Frontal cortex (tissue), 4 donors: Measurements from ENCODE around the gene TMF1. TPM values are rescaled to one million over a fixed set of nuclear protein-coding genes. Genes with fewer than 3 reads are reported as not detected.

Experiments
- DNase-seq, 2 donors: peaks; one replicate each; pipeline ENCODE4 v3.0.0; 2012; ENCODE audit warnings: low spot score in 2 of 2
- FAIRE-seq: peaks from 2 replicates; lab custom pipeline; 2012; peaks lifted over from hg19 to GRCh38; lab: Jason Lieb, UNC
- total RNA-seq: library from RNA; depleted of rRNA; stranded (reverse); fragments of >200 nt; gene quantifications from one replicate; pipeline ENCODE4 v1.2.3, GENCODE V29; 2014
- donor health status: control.
- donor health status: control.
- donor health status: control.

The TMF1 gene
- total RNA-seq: 36.7 TPM

GRCh38 chr3:69051756-69052471 is at the start of gene TMF1:
TMF1 (minus strand) TSS chr3:69052333; CDS start chr3:69052086, 247 bp downstream.
- FAIRE-seq (no peak), DNase-seq (peak; percentile 59 to 80)

- FAIRE-seq (no peak), DNase-seq (no peak)
Observed at GRCh38 chr3:69099576-69099975, 47.4 kb upstream of the TMF1 start.

GRCh38 chr3:69097407-69098086 is 45.4 kb upstream of the TMF1 start:
- no peak for FAIRE-seq
- no peak for DNase-seq

GRCh38 chr3:69096299-69096698 is 44.2 kb upstream of the TMF1 start:
- DNase-seq: no peak
- no peak for FAIRE-seq

GRCh38 chr3:69095636-69096035 is 43.5 kb upstream of the TMF1 start:
- DNase-seq: no peak
- no peak for FAIRE-seq

- no peak for FAIRE-seq
- peak in 1 of 2 donors; percentile 28 for DNase-seq
Observed at GRCh38 chr3:69094467-69095205, 42.5 kb upstream of the TMF1 start.

- FAIRE-seq (no peak), DNase-seq (no peak)
Observed at GRCh38 chr3:69092030-69092516, 39.9 kb upstream of the TMF1 start.

GRCh38 chr3:69091389-69092029 is 39.4 kb upstream of the TMF1 start:
- FAIRE-seq (no peak), DNase-seq (no peak)

- no peak for FAIRE-seq
Observed at GRCh38 chr3:69090021-69090420, 37.9 kb upstream of the TMF1 start.

GRCh38 chr3:69088063-69088462 is 35.9 kb upstream of the TMF1 start:
- DNase-seq (no peak), FAIRE-seq (no peak)

More at GRCh38 chr3:69090021-69090420, 37.9 kb upstream of the TMF1 start:
- DNase-seq: no peak

GRCh38 chr3:69087030-69087791 is 35.1 kb upstream of the TMF1 start:
- FAIRE-seq: no peak

GRCh38 chr3:69085833-69086722 is 33.9 kb upstream of the TMF1 start:
- DNase-seq (peak in 1 of 2 donors; percentile 38), FAIRE-seq (no peak)

More at GRCh38 chr3:69087030-69087791, 35.1 kb upstream of the TMF1 start:
- DNase-seq: no peak

- FAIRE-seq (no peak), DNase-seq (peak in 1 of 2 donors; percentile 27)
Observed at GRCh38 chr3:69085168-69085832, 33.2 kb upstream of the TMF1 start.

GRCh38 chr3:69084326-69085167 is 32.4 kb upstream of the TMF1 start, which contains the start of gene ARL6IP5:
ARL6IP5 (plus strand) TSS chr3:69084937; CDS start chr3:69085048, 111 bp downstream.
- FAIRE-seq: no peak
- peak; percentile 67 to 74 for DNase-seq

GRCh38 chr3:69082805-69083204 is 30.7 kb upstream of the TMF1 start:
- peak in 1 of 2 donors; percentile 14 for DNase-seq
- no peak for FAIRE-seq

- FAIRE-seq (no peak), DNase-seq (no peak)
Observed at GRCh38 chr3:69082361-69082760, 30.2 kb upstream of the TMF1 start.
